SKM-1 (cell line): ENCODE measurements around the gene CCDC85C.

Experiments used
- DNase-seq: peaks from one replicate; lab custom pipeline; 2025; ENCODE audit not compliant: unreplicated experiment; lab: John Stamatoyannopoulos, UW

CCDC85C gene

DNA sequence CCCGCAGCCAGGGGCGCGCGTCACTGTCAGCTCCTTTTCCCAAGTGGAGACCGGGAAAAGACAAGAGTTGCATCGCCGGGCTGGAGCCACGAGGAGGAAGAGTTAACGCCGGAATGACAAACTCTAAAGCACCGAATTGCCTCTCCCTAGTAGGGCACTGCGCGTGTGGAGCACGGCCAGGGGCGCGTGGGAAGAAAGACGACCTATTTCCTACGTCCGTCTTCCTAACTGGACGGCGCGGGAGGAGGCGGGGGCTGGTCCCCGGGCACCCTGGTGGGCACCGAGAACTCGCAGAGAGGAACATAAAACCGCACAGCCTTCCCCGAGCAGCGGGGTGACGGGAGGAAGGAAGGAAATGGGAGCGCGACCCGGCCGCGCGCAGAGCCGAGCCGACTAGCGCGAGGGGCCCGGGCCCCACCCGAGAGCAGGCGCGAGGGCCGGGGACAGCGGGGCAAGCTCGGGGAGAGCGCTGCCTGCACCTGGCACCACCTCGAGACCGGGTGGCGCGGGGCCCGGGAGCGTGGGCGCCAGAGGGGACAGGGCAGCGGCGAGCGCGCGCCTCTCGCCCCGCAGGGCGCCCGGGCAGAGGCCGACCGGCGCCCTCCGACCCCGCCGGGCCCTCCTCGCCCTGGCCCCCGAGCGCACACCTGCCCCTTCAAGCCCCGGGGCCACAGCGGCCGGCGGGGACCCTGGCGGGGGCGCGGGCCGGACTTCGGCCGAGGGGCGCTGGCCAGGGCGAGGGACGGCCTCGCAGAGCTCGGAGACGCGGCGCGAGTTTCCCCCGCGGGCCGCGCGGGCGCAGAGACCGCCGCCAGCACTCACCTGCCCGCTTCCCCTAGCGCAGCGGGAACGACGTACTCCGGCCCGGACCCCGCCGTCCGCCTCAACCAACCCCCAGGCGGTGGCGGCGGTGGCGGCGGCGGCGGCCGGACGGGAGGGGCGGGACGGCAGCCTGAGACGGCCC, 123.8 kb downstream of the CCDC85C start, which contains the start of gene SETD3:
Gene SETD3 (minus strand): TSS at position 954 of the 964 bp plus-strand sequence. CDS start 15,054 bp downstream, outside the sequence.
- no peak for DNase-seq

DNA sequence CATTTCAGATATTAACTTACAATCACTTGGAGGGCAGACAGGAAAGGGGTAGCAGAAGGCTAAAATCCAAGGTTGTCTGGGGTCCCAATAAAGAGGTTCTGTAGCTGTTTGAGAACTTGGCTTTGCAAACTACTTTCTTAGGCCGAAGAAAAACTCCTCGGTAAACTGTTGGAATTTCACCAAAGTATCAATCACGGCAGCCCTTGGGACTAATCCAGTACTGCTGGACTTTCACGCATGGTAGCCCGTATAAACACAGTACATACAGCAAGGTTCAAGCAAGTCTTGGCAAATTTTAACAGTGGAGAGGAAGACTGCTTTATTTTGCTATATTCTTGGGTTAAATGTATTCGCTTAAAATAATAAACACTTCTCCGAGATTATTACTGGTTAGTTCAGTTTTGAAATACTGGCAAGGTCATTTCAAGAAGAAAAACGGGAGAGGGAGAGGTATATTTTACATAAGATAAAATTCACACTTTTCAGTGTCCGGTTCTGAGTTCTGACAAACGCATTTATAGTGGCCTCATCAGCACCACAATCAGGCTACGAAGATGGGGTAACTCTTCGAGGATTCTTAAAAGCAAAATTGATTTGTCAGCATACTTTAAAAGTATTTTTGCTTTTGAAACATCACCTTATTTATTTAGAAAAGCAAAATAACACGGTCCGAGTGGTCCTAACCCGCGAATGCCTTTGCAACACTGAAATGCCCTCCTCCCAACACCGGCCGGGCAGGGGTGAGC, 124.7 kb downstream of the CCDC85C start:
- no peak for DNase-seq

DNA sequence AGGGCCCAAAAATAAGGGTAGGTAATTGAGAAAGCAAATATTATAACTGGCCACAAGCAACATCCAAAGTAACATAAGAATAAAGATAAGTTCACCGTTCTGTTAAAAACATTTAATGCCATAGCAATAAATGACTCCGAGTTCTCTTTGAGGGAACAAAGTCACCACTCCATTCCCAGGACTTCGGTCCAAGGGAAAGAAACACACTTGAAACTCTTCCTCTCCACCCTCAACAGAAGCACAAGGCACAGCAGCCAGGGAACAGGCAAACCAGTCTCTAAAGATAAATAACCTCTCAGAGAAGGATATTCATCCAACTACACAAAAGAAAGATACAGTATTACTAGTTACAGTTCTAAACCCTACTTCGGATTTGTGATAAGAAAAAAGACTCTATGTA, 125.9 kb downstream of the CCDC85C start:
- DNase-seq: no peak

DNA sequence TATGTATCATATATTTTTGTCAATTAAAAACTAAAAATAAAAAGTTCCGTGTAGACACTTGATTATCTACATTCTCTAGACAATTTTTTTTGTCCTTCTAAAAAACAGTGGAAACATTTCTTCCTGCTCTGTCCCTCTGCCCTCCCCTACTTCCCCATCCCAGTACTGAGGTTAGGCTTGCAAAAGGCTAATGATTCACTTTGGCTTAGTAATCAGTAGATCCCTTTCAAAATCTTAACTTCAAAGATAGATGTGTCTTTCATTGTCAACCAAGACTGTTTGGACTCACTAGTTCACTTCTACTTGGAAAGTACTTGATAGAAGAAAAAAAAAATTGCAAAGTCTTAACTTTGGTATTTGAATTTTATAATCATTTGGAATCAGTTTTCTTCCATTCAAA, 127.1 kb downstream of the CCDC85C start:
- peak; percentile 25 for DNase-seq

- DNase-seq: no peak
Observed at GRCh38 chr14:99475660-99476059, 128.3 kb downstream of the CCDC85C start.

- DNase-seq: no peak
Observed at GRCh38 chr14:99475179-99475578, 128.8 kb downstream of the CCDC85C start.

DNA sequence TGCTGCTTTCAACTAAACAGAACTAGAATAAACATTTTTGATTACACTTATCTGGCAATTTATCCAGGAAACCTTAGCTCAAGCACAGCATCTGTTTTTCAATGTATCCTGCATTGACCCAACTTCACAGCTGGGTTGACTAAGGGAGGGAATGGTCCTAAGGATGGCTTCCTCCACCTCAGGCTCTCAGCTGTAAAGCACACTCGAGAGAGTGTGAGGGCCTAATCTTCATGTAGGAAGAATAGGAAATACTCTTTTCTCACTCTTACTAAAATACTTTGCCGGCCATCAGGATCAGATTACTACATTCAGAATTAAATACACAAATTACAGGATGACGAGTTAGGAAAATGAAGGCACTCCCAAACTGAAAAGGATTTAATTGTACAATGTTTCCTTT, 130.5 kb downstream of the CCDC85C start:
- no peak for DNase-seq

DNA sequence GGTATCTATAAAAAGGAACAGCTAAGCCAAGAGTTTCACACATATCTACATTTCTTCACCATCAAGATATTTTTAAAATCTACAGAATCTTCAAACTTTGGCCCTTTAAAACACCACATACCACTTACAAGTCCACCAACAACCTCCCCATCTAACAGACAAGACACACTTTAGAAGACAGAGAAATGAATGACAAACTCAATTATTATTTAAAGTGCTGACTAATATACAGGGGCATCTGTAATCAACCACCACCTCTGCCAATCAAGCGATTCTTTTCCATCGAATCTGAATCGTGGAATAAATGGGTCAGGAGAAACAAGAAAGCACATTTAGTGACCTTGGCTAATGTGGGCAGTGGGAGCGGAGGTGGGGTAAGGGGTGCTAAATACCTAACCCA, 131.1 kb downstream of the CCDC85C start:
- DNase-seq: no peak

- DNase-seq: no peak
Observed at GRCh38 chr14:99471731-99472130, 132.3 kb downstream of the CCDC85C start.

- DNase-seq: no peak
Observed at GRCh38 chr14:99468836-99469592, 135.0 kb downstream of the CCDC85C start.

DNA sequence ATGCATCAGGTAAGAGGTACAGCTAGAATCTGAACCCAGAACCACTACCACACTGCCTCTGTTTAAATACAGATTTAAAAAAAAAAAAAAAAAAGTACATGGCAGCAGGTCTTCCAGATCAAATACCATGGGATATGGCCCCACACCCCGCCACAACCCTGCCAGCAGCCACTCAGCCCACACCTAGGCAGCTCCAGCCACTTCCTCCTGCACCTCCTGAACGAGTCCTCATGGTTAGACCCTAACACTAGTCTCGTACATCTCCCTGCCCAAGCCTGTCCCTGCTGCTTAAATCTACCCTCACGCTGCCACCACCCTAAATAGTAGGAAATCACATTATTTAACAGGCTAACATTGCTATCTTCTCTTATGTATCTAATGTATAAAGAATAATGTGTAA, 135.9 kb downstream of the CCDC85C start:
- DNase-seq: no peak

GRCh38 chr14:99467336-99468078, 136.5 kb downstream of the CCDC85C start:
- DNase-seq: no peak

GRCh38 chr14:99466758-99467157, 137.2 kb downstream of the CCDC85C start:
- DNase-seq: no peak

DNA sequence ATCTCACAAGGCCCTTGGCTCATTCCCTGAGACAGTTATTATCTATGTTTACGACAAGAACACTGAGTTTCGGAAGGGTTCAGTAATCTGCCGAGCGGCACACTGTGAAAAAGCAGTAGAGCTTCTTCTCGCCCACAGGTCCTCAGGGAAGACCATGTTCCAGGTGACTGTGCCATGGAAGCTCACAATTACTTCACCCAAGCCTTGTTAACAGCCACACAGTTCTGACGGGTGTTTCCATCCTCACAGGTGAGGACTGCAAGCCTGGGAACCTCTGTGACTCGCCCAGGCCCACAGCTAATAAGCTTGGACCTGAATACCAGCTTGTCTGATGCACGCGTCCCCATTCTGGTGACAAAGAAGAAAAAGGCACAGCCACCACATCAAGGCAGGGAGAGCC, 138.7 kb downstream of the CCDC85C start:
- no peak for DNase-seq

GRCh38 chr14:99463974-99464373, 140.0 kb downstream of the CCDC85C start:
- DNase-seq: no peak

- DNase-seq: no peak
Observed at GRCh38 chr14:99462210-99462609, 141.8 kb downstream of the CCDC85C start.

- DNase-seq: no peak
Observed at GRCh38 chr14:99461411-99462085, 142.5 kb downstream of the CCDC85C start.

GRCh38 chr14:99460793-99461192, 143.2 kb downstream of the CCDC85C start:
- no peak for DNase-seq

GRCh38 chr14:99459481-99460100, 144.4 kb downstream of the CCDC85C start:
- DNase-seq: no peak

- no peak for DNase-seq
Observed at GRCh38 chr14:99454246-99454645, 149.8 kb downstream of the CCDC85C start.
